ENCODE data around the gene U2SURP.

U2SURP gene

DNA sequence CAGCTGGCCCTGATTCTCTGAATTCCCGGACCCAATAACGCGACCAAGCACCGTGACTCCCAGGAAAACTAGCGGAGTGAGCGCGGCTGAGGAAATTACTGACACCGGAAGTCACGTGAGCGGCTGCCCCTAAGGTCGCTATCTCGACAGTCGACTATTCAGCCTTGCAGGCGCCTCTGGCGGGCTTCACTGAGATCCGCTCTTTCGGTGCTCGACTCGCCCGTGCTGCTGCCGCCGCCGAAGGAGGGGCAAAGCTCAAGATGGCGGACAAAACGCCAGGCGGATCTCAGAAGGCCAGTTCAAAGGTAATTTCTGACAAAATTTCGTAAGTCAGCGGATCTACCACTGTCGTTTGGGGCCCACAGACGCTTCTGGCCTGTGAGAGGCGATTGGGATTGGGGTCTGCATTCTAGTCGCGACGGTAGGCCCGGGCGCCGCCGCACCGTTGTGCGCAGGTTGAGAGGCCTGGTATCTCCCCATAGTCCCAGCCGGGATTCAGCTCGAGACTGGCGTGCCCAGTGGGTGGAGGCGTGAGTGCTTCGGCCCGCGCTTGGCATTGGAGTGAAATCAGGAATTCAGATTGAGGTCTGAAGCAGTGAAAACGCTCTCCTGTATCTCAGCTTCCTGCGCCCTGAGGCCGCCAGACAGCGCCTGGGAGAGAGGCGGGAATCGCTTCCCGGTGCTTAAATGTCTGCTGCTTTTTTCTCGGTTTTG lies at the start of gene U2SURP:
Gene U2SURP (plus strand): TSS at position 202 of the 714 bp plus-strand sequence. CDS start 59 bp downstream, at position 261.
- DNase-seq: peak; percentile 93

GRCh38 chr3:142951794-142952193 lies 49.6 kb upstream of the U2SURP start:
- no peak for DNase-seq

- no peak for DNase-seq
Measured at GRCh38 chr3:142952272-142953193, 48.8 kb upstream of the U2SURP start.

GRCh38 chr3:142953443-142953842 lies 47.9 kb upstream of the U2SURP start:
- no peak for DNase-seq

GRCh38 chr3:142958707-142959106 lies 42.7 kb upstream of the U2SURP start:
- no peak for DNase-seq

DNA sequence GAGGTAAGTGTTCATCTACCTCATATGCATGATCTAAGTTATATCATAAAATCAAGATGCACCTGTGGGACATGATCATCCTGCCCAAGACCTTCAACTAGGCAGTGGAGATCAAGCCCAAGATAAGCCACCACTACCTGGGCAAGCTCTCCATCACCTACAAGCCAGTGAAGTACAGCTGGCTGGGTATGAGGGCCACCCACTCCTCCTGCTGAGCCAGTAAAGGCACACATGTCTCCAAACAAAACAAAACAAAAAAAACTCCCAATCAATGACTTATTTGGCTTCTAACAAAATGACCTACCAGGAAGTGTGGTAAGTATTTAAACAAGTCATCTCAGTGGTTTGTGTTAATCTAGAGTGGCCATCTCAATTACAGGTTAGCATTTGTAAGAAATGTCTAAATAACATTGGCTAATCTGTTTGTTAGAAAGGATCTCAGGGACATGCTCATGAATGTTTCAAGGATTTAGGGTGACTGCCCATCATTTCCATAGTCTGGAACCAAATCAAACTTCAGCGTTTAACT lies 41.0 kb upstream of the U2SURP start:
- DNase-seq: no peak

DNA sequence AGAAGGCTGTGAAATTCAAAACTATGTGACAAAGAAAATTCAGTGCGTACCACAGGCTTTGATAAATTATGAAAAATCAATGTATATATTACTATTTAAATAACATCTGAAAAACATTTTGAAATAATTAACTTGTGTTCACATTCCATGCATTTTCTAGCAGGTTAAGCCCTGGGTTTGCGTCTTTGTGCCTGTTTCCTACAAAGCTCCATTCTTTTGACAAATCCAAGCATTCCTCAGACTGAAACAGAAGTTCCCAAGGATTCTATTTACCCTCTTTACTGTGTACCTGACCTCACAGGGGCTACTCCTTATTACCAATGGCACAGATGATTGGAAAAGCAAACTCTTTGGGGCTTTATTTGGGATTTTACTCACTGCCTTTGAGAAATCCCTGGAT lies 39.8 kb upstream of the U2SURP start:
- DNase-seq: no peak

DNA sequence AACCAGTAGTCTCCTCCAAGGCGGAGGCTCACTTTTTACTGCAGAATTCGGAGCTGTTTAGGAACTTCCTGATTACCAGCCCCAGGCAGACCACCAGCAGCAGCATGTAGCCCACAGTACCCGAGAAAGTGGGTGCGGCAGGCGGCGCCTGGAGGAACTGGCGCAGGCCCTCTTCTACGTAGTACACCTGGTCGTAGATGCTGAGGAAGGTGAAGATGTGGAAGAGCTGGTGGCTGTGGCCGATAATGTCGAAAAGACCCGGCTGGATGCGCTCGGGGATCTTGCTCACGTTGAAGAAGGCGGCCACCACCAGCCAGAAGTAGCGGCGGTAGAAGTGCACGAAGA lies 39.2 kb upstream of the U2SURP start:
- no peak for DNase-seq

- DNase-seq: no peak
Measured at GRCh38 chr3:142962520-142963233, 38.7 kb upstream of the U2SURP start.

GRCh38 chr3:142963234-142963515 lies 38.2 kb upstream of the U2SURP start:
- DNase-seq: no peak

DNA sequence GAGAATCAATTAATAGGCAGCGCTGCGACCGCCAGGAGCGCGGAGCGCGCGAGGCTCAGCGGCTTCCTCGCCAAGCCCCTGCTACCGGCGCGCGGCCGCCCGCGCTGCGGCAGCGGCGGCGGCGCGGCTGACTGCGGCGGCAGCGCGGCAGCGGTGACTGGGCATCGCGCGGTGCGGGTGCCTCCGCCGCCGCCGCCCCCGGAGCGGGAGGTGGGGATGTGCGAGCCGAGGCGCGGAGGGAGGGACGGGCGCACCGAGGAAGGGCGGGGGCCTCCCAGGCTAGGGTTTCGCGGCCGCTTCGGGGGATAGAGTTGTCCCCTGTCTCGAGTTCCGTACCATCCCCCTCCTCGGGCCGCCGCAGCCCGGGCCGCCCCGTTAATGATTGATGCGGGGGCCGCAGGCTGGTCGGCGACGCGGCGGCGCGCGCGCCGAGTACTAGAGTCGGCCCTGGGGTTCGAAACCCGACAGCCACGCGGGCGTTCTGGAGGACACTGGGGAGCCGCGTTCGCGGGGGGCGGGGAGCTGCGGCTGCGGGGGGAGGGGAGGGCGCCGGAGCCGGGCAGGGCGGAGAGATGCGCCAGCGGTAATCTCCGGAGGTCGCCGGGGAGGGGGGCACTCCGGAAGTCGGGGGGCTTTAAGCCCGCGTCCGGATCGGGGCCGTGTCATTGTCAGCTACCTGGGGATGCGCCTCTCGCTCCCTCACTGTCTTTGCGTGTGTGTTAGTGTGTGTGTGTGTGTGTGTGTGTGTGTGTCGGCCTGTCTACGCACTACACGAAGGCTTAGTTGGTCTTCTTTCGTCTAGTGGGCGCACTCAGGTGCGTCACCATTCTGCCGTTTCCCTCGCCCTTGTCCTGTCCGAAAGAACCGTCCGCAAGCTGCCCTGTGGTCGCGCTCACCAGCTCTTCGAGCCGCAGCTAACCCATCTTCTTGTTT lies 37.6 kb upstream of the U2SURP start, which contains the start of gene PAQR9:
Gene PAQR9 (minus strand): TSS at position 159 of the 933 bp plus-strand sequence. CDS start 338 bp downstream, outside the sequence.
- DNase-seq: no peak

- no peak for DNase-seq
Measured at GRCh38 chr3:142965581-142965980, 35.8 kb upstream of the U2SURP start.

DNA sequence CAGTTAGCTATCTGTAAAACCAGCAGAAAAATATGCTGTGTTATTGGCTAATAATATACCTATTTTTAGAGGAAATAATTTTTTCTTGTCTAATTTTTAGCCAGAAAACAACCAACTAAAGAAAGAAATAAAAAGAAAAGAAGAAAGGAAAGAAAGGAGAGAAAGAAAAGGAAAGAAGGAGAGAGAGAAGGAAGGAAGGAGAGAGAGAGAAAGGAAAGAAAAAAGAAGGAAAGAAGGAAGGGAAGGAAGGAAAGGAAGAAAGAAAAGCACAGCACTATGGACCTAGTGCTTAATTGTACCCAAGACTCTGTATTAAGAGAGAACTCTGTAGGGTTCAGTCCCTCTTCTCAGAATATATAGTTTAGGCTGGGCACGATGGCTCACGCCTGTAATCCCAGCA lies 34.6 kb upstream of the U2SURP start:
- DNase-seq: no peak

DNA sequence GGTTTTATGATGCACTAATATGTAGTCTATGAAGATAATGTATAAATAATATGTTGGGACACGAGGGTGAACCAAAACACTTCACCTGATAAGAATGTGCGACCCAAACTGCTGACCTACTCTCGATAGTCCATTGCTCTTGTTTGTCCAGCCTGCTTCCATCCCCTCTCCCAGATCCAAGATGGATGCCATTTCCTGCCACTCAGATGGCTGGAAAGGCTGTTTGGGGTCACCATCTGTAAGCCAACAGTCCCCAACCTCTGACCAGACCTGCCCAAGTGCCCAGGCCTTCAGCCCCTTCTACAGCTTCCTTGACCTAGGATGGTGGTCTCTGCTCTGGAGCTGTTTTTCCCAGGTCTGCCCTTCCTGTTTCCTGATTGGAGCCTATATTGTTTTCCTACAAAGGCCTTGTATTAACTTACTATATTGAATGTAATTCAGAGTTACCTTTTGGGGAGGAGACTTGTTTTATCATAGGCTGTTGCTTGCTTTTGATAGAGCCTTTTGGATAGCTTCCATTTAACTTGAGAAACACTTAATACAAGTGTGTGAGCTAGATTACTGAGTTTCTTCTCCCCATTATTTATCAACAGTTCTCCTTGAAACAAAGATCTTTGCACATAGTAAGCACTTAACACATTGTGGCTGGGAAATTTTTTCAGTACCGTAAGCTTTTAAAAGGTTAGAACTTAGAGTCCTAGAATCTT lies 32.9 kb upstream of the U2SURP start:
- DNase-seq: no peak

DNA sequence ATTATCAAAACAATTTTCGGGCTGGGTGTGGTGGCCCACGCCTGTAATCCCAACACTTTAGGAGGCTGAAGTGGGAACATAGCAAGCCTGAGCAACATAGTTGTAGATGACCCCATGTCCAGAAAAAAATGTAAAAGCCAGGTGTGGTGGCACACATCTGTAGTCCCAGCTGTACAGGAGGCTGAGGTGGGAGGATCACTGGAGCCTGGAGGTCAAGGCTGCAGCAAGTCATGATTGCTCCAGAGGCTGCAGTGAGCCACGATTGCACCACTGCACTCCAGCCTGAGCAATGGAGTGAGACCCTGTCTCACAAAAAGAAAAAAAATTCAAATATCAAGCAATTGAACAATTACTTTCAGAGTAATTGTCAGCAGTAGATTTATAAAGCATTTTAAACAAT lies 29.9 kb upstream of the U2SURP start:
- no peak for DNase-seq

GRCh38 chr3:142972092-142972753 lies 29.1 kb upstream of the U2SURP start:
- no peak for DNase-seq

DNA sequence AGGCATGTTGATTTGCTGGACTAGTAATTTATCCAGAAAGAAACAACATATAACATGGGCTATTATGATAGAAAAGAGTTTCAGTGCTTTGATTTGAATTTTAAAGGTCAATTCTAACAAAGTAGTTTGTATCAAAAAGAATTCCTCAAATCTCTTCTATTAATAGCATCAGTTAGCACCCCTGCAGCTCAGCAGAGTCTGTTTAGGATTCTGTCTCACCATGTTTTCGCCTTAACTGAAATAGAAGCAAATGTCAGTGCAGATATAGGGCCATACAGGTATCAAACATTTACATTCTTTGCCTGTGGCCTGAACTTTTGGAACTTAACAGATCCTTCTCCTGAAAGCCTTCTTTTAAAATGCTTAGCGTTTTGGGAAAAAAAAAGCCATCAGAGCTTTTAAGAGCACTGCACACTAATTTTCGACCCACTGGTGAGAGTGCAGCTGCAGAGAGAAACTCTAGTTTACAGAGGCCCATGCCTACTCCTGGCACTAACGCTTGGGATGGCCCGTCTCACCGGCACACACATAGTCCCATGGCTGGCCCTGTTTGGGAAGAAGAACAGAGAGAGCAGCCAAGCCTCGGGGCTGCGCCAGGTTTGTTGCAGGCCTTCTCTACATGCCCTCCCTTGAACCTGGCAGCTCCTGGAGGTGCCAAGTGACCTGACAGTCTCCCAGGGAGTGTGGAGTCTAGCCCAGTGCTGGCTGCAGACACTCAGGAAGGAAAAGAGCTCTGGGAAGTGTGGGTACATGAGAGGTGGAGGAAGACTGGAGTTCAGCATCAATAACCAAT lies 28.0 kb upstream of the U2SURP start:
- DNase-seq: no peak

DNA sequence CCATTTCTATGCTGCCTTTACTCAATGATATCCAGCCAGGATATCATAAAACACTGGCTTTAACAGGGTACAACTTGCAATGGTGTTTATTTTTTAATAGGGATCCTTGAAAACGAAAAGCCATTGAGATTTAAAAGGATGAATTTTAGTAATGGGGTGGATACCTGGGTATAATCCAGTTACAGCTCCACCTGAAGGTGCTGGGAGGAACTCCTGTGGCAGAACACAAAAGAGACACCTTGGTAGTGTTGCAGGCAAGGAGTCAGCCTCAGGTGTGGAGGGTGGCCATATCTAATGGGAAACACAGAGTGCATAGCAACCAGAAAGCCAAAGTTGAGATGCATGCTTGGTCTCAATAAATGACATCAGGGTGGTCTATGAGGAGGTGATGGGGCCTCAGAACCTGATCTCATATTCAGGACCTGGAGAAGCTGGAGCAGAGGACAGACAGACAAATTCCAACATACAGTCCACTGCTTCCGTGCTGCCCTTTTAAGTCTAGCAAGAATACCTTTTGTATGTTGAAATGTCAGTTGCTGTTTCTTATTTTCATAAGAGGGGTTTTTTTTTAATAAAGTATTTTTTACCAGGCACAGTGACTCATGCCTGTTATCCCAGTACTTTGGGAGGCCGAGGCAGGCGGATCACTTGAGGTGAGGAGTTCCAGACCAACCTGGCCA lies 25.9 kb upstream of the U2SURP start:
- DNase-seq: no peak

- no peak for DNase-seq
Measured at GRCh38 chr3:142976621-142977398, 24.6 kb upstream of the U2SURP start.
